NT2/D1 (cell line): Measurements from ENCODE around the gene NOX5.

Experiments used
- DNase-seq: peaks from one replicate; pipeline ENCODE4 v3.0.0-alpha.2; 2011; ENCODE audit warnings: low read depth, low spot score
- H3K27me3 ChIP-seq: 2 replicates; pipeline ENCODE4 v1.6.0; 2011; ENCODE audit warnings: mild to moderate bottlenecking; ENCODE audit not compliant: insufficient read length, insufficient read depth
- H3K36me3 ChIP-seq: 2 replicates; pipeline ENCODE4 v1.6.1; 2011; ENCODE audit warnings: mild to moderate bottlenecking, low read length, mixed read lengths; ENCODE audit not compliant: insufficient read depth, insufficient read length
- H3K4me1 ChIP-seq: 2 replicates; pipeline ENCODE4 v1.5.1; 2011; ENCODE audit not compliant: insufficient read depth, insufficient read length
- H3K4me3 ChIP-seq: 2 replicates; pipeline ENCODE4 v1.5.1; 2011; ENCODE audit warnings: low read depth; ENCODE audit not compliant: insufficient read length
- H3K9ac ChIP-seq: 2 replicates; pipeline ENCODE4 v1.6.0; 2011; ENCODE audit warnings: low read depth; ENCODE audit not compliant: insufficient read length
- H3K9me3 ChIP-seq: 2 replicates; pipeline ENCODE4 v1.5.1; 2011; ENCODE audit warnings: mild to moderate bottlenecking, low read length; ENCODE audit not compliant: insufficient read depth
- SUZ12 ChIP-seq: IDR thresholded peaks from 2 replicates; pipeline ENCODE4 v1.6.1; 2011; ENCODE audit not compliant: insufficient read length, insufficient read depth; ENCODE audit errors: extremely low read depth
- YY1 ChIP-seq: IDR thresholded peaks from 2 replicates; pipeline ENCODE4 v1.6.1; 2011; ENCODE audit not compliant: insufficient read length, insufficient read depth
- ZNF274 ChIP-seq: IDR thresholded peaks from 2 replicates; pipeline ENCODE4 v1.6.1; 2011; ENCODE audit warnings: mild to moderate bottlenecking, low read depth, low read length

NOX5 gene

GRCh38 chr15:69085325-69086081, 71.0 kb downstream of the NOX5 start:
- Histone ChIP-seq H3K9me3 (no peaks in the 10 kb centered on the region), H3K36me3 (no peaks in the 10 kb centered on the region), H3K27me3 (peaks cover 18% of the 10 kb centered on the region), H3K9ac (no peak overlapping the region), H3K4me1 (peaks cover 17% of the 10 kb centered on the region), H3K4me3 (no peak overlapping the region)
- no peak for DNase-seq
- no peak for TF ChIP-seq YY1
- no peak for TF ChIP-seq SUZ12
- no peak for TF ChIP-seq ZNF274

DNA sequence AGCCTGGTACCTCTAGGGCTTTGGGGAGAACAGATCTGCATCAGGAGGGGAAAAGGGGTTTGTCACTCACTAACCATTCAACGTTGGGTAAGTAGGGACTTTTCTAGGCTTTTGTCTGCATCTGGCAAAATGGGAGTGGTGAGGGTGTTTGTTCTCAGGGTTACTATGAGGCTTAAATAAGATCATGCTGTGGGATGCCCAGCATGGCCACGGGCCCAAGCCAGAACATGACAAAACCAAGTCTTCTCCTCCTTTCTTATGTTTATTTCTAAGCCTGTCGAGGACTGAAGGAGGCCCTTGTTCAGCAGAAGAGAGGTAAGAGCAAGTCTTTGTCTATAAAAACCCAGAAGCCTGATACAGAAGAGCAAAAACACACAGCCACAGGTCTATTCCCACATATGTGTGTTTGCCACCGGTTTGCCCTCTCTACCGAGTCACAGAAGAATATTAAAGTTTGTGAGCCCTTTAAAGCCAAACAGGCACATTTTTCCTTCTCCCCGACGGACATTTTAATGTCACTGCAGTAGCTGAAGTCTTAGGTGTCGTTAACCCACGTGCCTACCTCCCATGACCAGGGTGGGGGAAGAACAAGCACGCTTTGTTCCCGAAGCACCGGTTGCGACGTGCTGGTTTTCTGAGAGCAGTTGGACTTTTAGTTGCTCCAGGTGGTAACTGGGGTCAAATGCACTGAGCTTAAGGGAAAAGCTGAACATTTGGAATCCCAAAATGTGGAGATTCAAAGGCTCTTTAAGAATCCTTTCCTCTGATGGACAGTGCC, 72.1 kb downstream of the NOX5 start:
- H3K27me3 ChIP-seq = peaks cover 18% of the 10 kb centered on the region

GRCh38 chr15:69087366-69087976, 73.0 kb downstream of the NOX5 start:
- TF ChIP-seq ZNF274 (no peak), YY1 (no peak), SUZ12 (no peak)
- H3K9ac ChIP-seq = no peak overlapping the region
- DNase-seq = no peak
- no peaks in the 10 kb centered on the region for H3K36me3 ChIP-seq
- H3K4me1 ChIP-seq = peaks cover 10% of the 10 kb centered on the region
- H3K27me3 ChIP-seq = peaks cover 18% of the 10 kb centered on the region
- H3K4me3 ChIP-seq = no peak overlapping the region
- H3K9me3 ChIP-seq = no peaks in the 10 kb centered on the region

More for the DNA sequence above, 72.1 kb downstream of the NOX5 start:
- DNase-seq = peak; percentile 91
- Histone ChIP-seq H3K9me3 (no peaks in the 10 kb centered on the region), H3K36me3 (no peaks in the 10 kb centered on the region), H3K9ac (no peak overlapping the region), H3K4me3 (no peak overlapping the region), H3K4me1 (peaks cover 10% of the 10 kb centered on the region)
- no peak for TF ChIP-seq ZNF274

DNA sequence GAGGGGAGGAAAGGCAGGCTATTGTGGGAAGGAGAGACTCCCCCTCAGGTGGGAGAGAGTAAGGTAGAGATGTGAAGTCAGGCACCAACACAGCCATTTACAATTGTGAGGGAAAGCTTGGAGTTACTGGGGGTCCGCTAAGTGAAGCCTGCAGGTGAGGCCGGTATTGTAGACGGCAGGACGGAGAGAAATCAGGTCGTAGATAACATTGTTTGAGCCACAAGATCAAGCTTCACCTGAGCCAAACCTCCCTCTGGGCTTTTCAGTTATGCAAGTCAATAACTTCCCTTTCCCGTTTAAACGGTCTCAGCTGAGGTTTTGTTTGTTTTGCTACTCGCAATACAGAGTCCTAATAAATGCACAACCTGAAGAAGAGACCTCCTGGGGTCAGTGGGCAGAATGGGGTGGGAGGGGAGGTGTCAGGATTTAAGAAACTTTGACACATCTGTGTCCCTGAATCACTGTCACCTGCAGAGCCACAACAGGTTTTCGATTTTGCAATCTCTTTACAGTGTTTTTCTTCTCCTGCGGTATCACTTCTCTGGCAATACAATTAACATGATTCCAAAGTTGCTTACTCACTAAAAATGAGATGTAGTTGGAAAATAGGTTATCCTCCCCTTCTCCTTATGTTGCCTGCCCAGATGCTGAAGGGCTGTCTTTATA, 73.9 kb downstream of the NOX5 start:
- H3K9ac ChIP-seq = no peak overlapping the region
- TF ChIP-seq ZNF274 (no peak), SUZ12 (no peak), YY1 (no peak)
- DNase-seq = no peak

GRCh38 chr15:69089258-69089657, 74.8 kb downstream of the NOX5 start:
- H3K9ac ChIP-seq = no peak overlapping the region

More for the DNA sequence above, 73.9 kb downstream of the NOX5 start:
- Histone ChIP-seq H3K4me1 (peaks cover 10% of the 10 kb centered on the region), H3K27me3 (peaks cover 18% of the 10 kb centered on the region), H3K9me3 (no peaks in the 10 kb centered on the region), H3K36me3 (no peaks in the 10 kb centered on the region), H3K4me3 (no peak overlapping the region)

GRCh38 chr15:69090197-69090948, 75.9 kb downstream of the NOX5 start:
- H3K4me1 ChIP-seq = peaks cover 16% of the 10 kb centered on the region
- no peak for TF ChIP-seq YY1
- no peak for TF ChIP-seq SUZ12
- no peak for TF ChIP-seq ZNF274
- peak; percentile 88 for DNase-seq
- no peak overlapping the region for H3K4me3 ChIP-seq
- no peak overlapping the region for H3K9ac ChIP-seq
- H3K36me3 ChIP-seq = no peaks in the 10 kb centered on the region
- peaks cover 6% of the 10 kb centered on the region for H3K27me3 ChIP-seq
- H3K9me3 ChIP-seq = no peaks in the 10 kb centered on the region

More at GRCh38 chr15:69089258-69089657, 74.8 kb downstream of the NOX5 start:
- DNase-seq = no peak
- H3K4me3 ChIP-seq = no peak overlapping the region
- H3K36me3 ChIP-seq = no peaks in the 10 kb centered on the region
- peaks cover 13% of the 10 kb centered on the region for H3K27me3 ChIP-seq
- H3K9me3 ChIP-seq = no peaks in the 10 kb centered on the region
- peaks cover 10% of the 10 kb centered on the region for H3K4me1 ChIP-seq
- TF ChIP-seq YY1 (no peak), SUZ12 (no peak), ZNF274 (no peak)
